Measurements from ENCODE around the gene SLC43A1.

DNA sequence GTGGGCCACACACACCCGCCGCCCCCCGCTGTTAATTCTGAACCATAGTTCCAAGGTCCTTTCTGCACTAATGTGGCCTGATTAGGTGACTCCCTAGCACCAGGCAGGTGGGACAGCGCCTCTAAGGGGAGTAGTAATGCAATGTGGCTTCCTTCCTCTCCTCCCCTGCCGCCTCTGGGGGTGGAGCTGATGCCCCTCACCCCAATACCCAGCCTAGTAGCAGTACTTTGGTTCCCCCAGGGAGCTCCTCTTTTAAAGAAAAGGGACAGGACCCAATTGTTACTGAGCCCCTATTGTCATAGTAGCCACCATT, 40.7 kb downstream of the SLC43A1 start:
- TF ChIP-seq POLR2AphosphoS5 (IDR thresholded peaks at IDR 0.05; ENCODE audit: low read depth, low read length) (no peak), POLR2A (IDR thresholded peaks at IDR 0.05; ENCODE audit: low read depth, low read length) (no peak), TAF1 (IDR thresholded peaks at IDR 0.05; ENCODE audit: borderline replicate concordance, low read depth, low read length) (no peak)
